Gastrocnemius medialis (tissue), 4 donors: ENCODE measurements around the gene USP34. TPM values are rescaled to one million over a fixed set of nuclear protein-coding genes. Genes with fewer than 3 reads are reported as not detected.

Source experiments
- ATAC-seq, 2 donors: fragments of 150-250 bp; one replicate each; pipeline ENCODE4 v1.9.1; 2016
- DNase-seq, 2 donors: peaks; one replicate each; pipeline ENCODE4 v3.0.0-alpha.2; 2019
- H3K27ac ChIP-seq, 4 donors: fragments of 200-600 bp; sonication (generic); 1 replicate in 1 of 4; 2 replicates in 3 of 4; pipeline ENCODE4 v1.5.1; 2016 to 2018; ENCODE audit warnings: mild to moderate bottlenecking in 2 of 4, moderate library complexity in 1 of 4
- H3K27me3 ChIP-seq, 3 donors: fragments of 200-600 bp; sonication (generic) in 2 of 3; 1 replicate in 1 of 3; 2 replicates in 2 of 3; pipeline versions ENCODE4 v1.5.1 to v1.6.0; 2016 to 2019; ENCODE audit warnings: mild to moderate bottlenecking in 1 of 3, moderate library complexity in 1 of 3
- H3K36me3 ChIP-seq, 2 donors: fragments of 200-600 bp; sonication (generic) in 1 of 2; one replicate each; pipeline ENCODE4 v1.5.1; 2017 to 2018
- H3K4me1 ChIP-seq, 2 donors: fragments of 200-600 bp; sonication (generic) in 1 of 2; one replicate each; pipeline ENCODE4 v1.5.1; 2016 to 2017; ENCODE audit warnings: mild to moderate bottlenecking in 2 of 2
- H3K4me3 ChIP-seq, 4 donors: fragments of 200-600 bp; sonication (generic) in 3 of 4; 1 replicate in 1 of 4; 2 replicates in 3 of 4; pipeline ENCODE4 v1.5.1; 2016 to 2019; ENCODE audit warnings: mild to moderate bottlenecking in 2 of 4
- H3K9me3 ChIP-seq, 3 donors: fragments of 200-600 bp; sonication (generic) in 2 of 3; 1 replicate in 1 of 3; 2 replicates in 2 of 3; pipeline ENCODE4 v1.5.1; 2016 to 2019
- CTCF ChIP-seq, 5 experiments: fragments of 450-650 bp in 3 of 5; fragments of 200-600 bp in 2 of 5; sonication (generic) in 2 of 5; IDR thresholded peaks in 4 of 5; conservative IDR thresholded peaks in 1 of 5; 1 replicate in 4 of 5; 2 replicates in 1 of 5; pipeline ENCODE4 v1.5.1; 2016 to 2019; ENCODE audit warnings: antibody characterized with exemption in 5 of 5, mild to moderate bottlenecking in 3 of 5, moderate library complexity in 3 of 5
- POLR2A ChIP-seq, 2 donors: fragments of 450-650 bp; IDR thresholded peaks; one replicate each; pipeline ENCODE4 v1.6.1; 2017; ENCODE audit warnings: antibody characterized with exemption in 2 of 2, mild to moderate bottlenecking in 2 of 2, moderate library complexity in 2 of 2
- in situ Hi-C, 4 donors: fragments of 200-750 bp; cut with MboI; loops; one replicate each; pipeline versions ENCODE4 v1.15.0 to v1.8.0; 2017; ENCODE audit warnings: low sequenced_read_pairs in 4 of 4
- intact Hi-C: fragments of 100-400 bp; cut with DNase I; formaldehyde crosslinking; loops from one replicate; pipeline ENCODE4 v1.15.1; 2023; ENCODE audit warnings: low total_unique reads
- total RNA-seq, 4 donors: library from RNA; depleted of rRNA; stranded (reverse); fragments of >200 nt; gene quantifications; one replicate each; pipeline versions ENCODE4 v1.1.0 to v1.2.3, GENCODE V29; 2016

Gene USP34
- total RNA-seq, 4 donors from 2014 or later: 64.5 to 150 (median 76.3) TPM

GRCh38 chr2:61380056-61380881 lies 90.6 kb downstream of the USP34 start:
- ATAC-seq: peak; percentile 80 to 93

DNA sequence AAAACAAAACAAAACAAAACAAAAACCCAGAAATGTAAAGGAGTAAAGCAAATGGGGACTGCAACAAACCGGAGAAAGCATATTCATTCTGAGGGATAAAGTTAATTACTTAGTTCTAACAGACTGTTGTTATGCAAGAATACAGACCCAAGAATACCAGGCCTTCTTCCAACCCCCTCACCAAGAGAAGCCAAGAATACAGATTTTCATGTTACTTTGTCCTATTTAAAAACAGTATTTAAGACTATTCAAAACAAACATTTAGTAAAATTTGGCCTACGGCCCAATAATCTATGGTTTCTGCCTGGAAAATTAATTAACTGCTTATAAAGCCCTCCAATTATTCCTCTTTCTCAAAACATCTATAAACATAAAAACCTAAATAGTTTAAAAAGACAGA lies 91.4 kb downstream of the USP34 start:
- no peak for TF ChIP-seq CTCF (IDR thresholded peaks at IDR 0.05 in 4 of 5, conservative IDR thresholded peaks at IDR 0.05 in 1 of 5)
- no peak for TF ChIP-seq POLR2A (IDR thresholded peaks at IDR 0.05)
- in situ Hi-C loops: no loop called here
- intact Hi-C loops: loop anchor here (5.0 kb wide), 1 partner anchor 93 kb away; the partner anchor contains the start of gene USP34
- H3K9me3 ChIP-seq: no peaks in the 10 kb centered on the region
- DNase-seq (no peak), ATAC-seq (no peak)
- H3K4me3 ChIP-seq: no peak overlapping the region
- H3K27me3 ChIP-seq: no peaks in the 10 kb centered on the region
- peak overlapping the region in 3 of 4 donors; percentile 71 to 79 (median 77) for H3K27ac ChIP-seq
- H3K36me3 ChIP-seq: peaks cover 0 to 40% of the 10 kb centered on the region in 2 donors
- peaks cover 6 to 8% of the 10 kb centered on the region in 2 donors for H3K4me1 ChIP-seq

More at GRCh38 chr2:61380056-61380881, 90.6 kb downstream of the USP34 start:
- TF ChIP-seq CTCF (IDR thresholded peaks at IDR 0.05 in 4 of 5, conservative IDR thresholded peaks at IDR 0.05 in 1 of 5): no peak
- TF ChIP-seq POLR2A (IDR thresholded peaks at IDR 0.05): no peak
- Histone ChIP-seq H3K9me3 (no peaks in the 10 kb centered on the region), H3K27me3 (no peaks in the 10 kb centered on the region), H3K4me3 (no peak overlapping the region), H3K4me1 (peaks cover 6 to 8% of the 10 kb centered on the region in 2 donors), H3K27ac (peak overlapping the region; percentile 68 to 79 (median 74)), H3K36me3 (peaks cover 0 to 33% of the 10 kb centered on the region in 2 donors)
- DNase-seq: no peak
- intact Hi-C loops: no loop called here
- in situ Hi-C loops: no loop called here

- Histone ChIP-seq H3K4me1 (peaks cover 6 to 8% of the 10 kb centered on the region in 2 donors), H3K27ac (no peak overlapping the region), H3K27me3 (no peaks in the 10 kb centered on the region), H3K4me3 (no peak overlapping the region), H3K36me3 (peaks cover 0 to 40% of the 10 kb centered on the region in 2 donors), H3K9me3 (no peaks in the 10 kb centered on the region)
- in situ Hi-C loops: no loop called here
- ATAC-seq (no peak), DNase-seq (no peak)
- TF ChIP-seq CTCF (IDR thresholded peaks at IDR 0.05 in 4 of 5, conservative IDR thresholded peaks at IDR 0.05 in 1 of 5) (no peak), POLR2A (IDR thresholded peaks at IDR 0.05) (no peak)
- intact Hi-C loops: loop anchor here (5.0 kb wide), 1 partner anchor 94 kb away; the partner anchor contains the start of gene USP34
Observed at GRCh38 chr2:61378281-61378680, 92.6 kb downstream of the USP34 start.

DNA sequence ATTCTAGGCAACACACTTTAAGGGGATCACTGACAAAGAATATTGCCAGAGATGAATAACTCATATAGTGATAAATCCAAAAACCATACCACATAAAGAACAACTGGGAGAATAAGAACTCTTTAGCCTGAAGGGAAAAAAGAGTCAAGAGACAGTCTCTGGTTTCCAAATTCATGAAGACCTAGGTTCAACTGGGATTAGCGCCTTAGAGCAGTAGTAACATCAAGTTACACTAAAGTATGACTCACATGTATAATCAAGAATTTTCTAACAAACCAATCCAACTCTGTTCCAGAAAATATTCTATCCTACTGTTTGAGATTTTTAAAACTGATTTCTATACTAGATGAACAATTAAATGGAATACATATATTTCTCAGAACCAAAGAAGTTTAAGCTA lies 93.8 kb downstream of the USP34 start:
- peaks cover 6 to 8% of the 10 kb centered on the region in 2 donors for H3K4me1 ChIP-seq
- in situ Hi-C loops (no loop called here), intact Hi-C loops (loop anchor here (5.0 kb wide), 1 partner anchor 95 kb away; the partner anchor contains the start of gene USP34)
- no peaks in the 10 kb centered on the region for H3K9me3 ChIP-seq
- TF ChIP-seq POLR2A (IDR thresholded peaks at IDR 0.05) (no peak), CTCF (IDR thresholded peaks at IDR 0.05 in 4 of 5, conservative IDR thresholded peaks at IDR 0.05 in 1 of 5) (no peak)
- H3K36me3 ChIP-seq: peaks cover 0 to 28% of the 10 kb centered on the region in 2 donors
- peak overlapping the region; percentile 6 to 70 (median 58) for H3K27ac ChIP-seq
- DNase-seq: no peak
- H3K27me3 ChIP-seq: no peaks in the 10 kb centered on the region
- no peak overlapping the region for H3K4me3 ChIP-seq
- ATAC-seq: peak; percentile 66 to 83
